Ishikawa (cell line): ENCODE results near the gene PTPRN2.

ENCODE experiments used
- CEBPB ChIP-seq: IDR thresholded peaks from 2 replicates; pipeline ENCODE4 v1.6.1; 2012
- CREB1 ChIP-seq: IDR thresholded peaks from 2 replicates; pipeline ENCODE4 v1.6.1; 2012; ENCODE audit warnings: low read depth
- EGR1 ChIP-seq: IDR thresholded peaks from 2 replicates; pipeline ENCODE4 v1.6.1; 2012
- EP300 ChIP-seq: IDR thresholded peaks from 2 replicates; pipeline ENCODE4 v1.6.1; 2012; ENCODE audit warnings: borderline replicate concordance
- FOXM1 ChIP-seq: IDR thresholded peaks from 2 replicates; pipeline ENCODE4 v1.6.1; 2012; ENCODE audit warnings: low read depth, borderline replicate concordance
- NFIC ChIP-seq: IDR thresholded peaks from 2 replicates; pipeline ENCODE4 v1.6.1; 2012
- RAD21 ChIP-seq: IDR thresholded peaks from 2 replicates; pipeline ENCODE4 v1.6.1; 2012; ENCODE audit warnings: low read depth
- TAF1 ChIP-seq: IDR thresholded peaks from 2 replicates; pipeline ENCODE4 v1.6.1; 2012; ENCODE audit warnings: low read depth, mild to moderate bottlenecking
- TCF12 ChIP-seq: IDR thresholded peaks from 2 replicates; pipeline ENCODE4 v1.6.1; 2012; ENCODE audit warnings: low read depth
- TEAD4 ChIP-seq: IDR thresholded peaks from 2 replicates; pipeline ENCODE4 v1.6.1; 2012
- YY1 ChIP-seq: IDR thresholded peaks from 2 replicates; pipeline ENCODE4 v1.6.1; 2012; ENCODE audit warnings: low read depth
- ZBTB7A ChIP-seq: IDR thresholded peaks from 2 replicates; pipeline ENCODE4 v1.6.1; 2012; ENCODE audit warnings: low read depth
- TF ChIP-seq, protein P1 (sequence below): IDR thresholded peaks from 2 replicates; pipeline ENCODE4 v1.6.1; 2012; ENCODE audit warnings: low read depth, mild to moderate bottlenecking
- TF ChIP-seq, protein P2 (sequence below): IDR thresholded peaks from 2 replicates; pipeline ENCODE4 v1.6.1; 2012
- TF ChIP-seq, protein P3 (sequence below): IDR thresholded peaks from 2 replicates; pipeline ENCODE4 v1.6.1; 2012

PTPRN2 gene

DNA sequence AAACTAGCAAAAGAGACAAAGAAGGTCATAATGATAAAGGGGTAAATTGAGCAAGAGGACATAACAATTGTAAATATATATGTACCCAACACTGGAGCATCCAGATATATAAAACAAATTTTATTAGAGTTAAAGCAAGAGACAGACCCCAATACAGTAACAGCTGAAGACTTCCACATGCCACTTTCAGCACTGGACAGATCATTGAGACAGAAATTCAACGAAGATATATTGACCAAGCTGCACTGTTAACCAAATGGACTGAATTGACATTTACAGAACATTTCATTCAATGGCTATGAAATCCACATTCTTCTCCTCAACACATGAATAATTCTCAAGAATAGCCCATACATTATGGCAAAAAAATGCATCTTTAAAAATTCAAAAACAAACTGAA is 378.2 kb downstream of the PTPRN2 start:
- TF ChIP-seq, protein P1, sequence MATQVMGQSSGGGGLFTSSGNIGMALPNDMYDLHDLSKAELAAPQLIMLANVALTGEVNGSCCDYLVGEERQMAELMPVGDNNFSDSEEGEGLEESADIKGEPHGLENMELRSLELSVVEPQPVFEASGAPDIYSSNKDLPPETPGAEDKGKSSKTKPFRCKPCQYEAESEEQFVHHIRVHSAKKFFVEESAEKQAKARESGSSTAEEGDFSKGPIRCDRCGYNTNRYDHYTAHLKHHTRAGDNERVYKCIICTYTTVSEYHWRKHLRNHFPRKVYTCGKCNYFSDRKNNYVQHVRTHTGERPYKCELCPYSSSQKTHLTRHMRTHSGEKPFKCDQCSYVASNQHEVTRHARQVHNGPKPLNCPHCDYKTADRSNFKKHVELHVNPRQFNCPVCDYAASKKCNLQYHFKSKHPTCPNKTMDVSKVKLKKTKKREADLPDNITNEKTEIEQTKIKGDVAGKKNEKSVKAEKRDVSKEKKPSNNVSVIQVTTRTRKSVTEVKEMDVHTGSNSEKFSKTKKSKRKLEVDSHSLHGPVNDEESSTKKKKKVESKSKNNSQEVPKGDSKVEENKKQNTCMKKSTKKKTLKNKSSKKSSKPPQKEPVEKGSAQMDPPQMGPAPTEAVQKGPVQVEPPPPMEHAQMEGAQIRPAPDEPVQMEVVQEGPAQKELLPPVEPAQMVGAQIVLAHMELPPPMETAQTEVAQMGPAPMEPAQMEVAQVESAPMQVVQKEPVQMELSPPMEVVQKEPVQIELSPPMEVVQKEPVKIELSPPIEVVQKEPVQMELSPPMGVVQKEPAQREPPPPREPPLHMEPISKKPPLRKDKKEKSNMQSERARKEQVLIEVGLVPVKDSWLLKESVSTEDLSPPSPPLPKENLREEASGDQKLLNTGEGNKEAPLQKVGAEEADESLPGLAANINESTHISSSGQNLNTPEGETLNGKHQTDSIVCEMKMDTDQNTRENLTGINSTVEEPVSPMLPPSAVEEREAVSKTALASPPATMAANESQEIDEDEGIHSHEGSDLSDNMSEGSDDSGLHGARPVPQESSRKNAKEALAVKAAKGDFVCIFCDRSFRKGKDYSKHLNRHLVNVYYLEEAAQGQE = peak; percentile 56
- TF ChIP-seq EGR1 = no peak

DNA sequence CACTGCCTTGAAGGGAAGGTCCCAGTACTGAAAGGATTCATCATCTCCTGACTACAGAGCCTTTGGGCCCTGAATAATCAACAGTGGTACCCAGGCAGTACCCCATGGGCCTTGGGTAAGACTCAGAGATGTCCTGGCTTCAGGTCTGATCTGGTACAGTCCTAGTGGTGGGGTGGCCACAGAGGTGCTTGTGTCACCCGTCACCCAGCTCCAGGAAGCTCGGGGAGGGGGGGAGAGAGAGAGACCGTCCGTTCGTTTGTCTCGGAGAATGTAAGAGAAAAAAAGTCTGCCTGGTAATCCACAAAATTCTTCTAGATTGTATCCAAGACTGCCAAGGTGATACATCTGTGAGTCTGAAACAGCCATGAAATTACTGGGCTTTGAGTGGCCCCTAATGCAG is 381.3 kb downstream of the PTPRN2 start:
- TF ChIP-seq, protein P1 = no peak
- TF ChIP-seq NFIC = no peak
- no peak for TF ChIP-seq ZBTB7A
- TF ChIP-seq CREB1 = no peak
- TF ChIP-seq, protein P2, sequence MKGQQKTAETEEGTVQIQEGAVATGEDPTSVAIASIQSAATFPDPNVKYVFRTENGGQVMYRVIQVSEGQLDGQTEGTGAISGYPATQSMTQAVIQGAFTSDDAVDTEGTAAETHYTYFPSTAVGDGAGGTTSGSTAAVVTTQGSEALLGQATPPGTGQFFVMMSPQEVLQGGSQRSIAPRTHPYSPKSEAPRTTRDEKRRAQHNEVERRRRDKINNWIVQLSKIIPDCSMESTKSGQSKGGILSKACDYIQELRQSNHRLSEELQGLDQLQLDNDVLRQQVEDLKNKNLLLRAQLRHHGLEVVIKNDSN = no peak
- no peak for TF ChIP-seq YY1
- TF ChIP-seq TAF1 = no peak
- no peak for TF ChIP-seq TEAD4
- no peak for TF ChIP-seq EGR1
- TF ChIP-seq RAD21 = no peak
- TF ChIP-seq EP300 = no peak
- no peak for TF ChIP-seq CEBPB
- no peak for TF ChIP-seq TCF12
- TF ChIP-seq FOXM1 = no peak
- TF ChIP-seq, protein P3, sequence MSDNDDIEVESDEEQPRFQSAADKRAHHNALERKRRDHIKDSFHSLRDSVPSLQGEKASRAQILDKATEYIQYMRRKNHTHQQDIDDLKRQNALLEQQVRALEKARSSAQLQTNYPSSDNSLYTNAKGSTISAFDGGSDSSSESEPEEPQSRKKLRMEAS = no peak

DNA sequence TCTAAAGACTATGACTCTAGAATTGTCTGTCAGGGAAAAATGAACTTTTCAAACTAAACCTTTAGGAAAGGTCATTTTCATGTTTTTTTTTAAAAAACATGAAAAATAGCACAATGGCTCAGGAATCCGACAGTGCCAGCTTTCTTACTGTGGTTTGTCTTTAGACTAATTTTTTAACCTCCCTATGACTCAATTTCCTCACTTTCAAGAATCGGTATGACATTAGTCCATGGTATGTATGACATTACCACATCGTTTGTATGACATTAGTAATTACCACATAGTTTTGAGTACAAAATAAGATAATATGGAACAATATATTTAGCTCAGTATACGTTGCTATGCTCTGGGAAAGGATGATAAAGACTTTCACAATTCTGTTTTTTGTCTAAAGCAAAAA is 383.2 kb downstream of the PTPRN2 start:
- TF ChIP-seq TCF12 (no peak), TEAD4 (no peak)

DNA sequence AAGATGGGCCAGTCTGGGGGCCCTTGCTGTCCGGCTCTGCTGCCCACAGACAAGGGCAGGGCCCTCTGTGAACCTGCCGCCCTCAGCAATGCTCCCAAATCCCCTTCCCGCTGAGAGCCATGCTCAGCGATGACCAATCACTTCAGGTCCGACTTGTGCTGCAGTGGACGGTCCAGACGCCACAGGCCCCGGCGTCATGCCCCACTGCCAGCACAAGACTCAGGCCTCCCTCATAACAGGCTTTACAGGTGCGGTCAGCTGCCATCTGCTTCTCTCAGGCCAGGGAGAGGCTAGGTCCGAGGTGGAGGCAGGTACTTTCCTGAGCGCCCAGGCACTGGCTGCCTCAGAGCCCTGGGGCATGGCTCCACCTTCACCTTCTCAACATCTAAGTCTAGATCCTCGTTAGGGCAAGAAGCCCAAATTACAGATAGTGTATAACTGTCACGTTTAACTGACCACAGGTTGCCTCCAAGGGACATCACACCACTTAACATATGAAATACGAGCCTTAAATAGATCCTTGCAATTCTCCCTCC is 393.2 kb downstream of the PTPRN2 start:
- TF ChIP-seq CREB1 = no peak
- TF ChIP-seq FOXM1 = no peak
- TF ChIP-seq, protein P2 = no peak
- TF ChIP-seq, protein P1 = no peak
- TF ChIP-seq TCF12 = no peak
- TF ChIP-seq TEAD4 = no peak
- TF ChIP-seq EGR1 = no peak
- TF ChIP-seq RAD21 = no peak
- no peak for TF ChIP-seq ZBTB7A
- no peak for TF ChIP-seq CEBPB
- no peak for TF ChIP-seq EP300

DNA sequence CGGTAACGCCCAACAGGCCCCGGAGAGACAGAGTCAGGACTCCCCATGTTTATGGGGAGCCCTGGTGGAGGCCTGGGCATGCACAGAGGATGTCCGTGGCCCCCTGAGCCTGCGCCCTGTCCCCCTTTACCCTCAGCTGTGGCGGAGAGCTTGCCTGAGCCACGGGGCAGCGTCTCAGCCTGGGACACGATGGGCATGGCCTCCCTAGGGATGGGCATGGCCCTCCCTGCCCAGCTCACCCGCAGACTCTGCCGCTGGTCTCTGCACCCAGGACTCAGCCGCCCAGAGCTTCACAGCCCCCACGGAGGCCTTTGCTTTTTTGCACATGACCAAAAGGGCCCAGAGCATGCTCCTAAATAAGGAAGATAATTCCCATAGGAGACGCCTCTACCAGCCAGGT is 394.2 kb downstream of the PTPRN2 start:
- TF ChIP-seq YY1 (no peak), EP300 (no peak)
- TF ChIP-seq, protein P3 = no peak

DNA sequence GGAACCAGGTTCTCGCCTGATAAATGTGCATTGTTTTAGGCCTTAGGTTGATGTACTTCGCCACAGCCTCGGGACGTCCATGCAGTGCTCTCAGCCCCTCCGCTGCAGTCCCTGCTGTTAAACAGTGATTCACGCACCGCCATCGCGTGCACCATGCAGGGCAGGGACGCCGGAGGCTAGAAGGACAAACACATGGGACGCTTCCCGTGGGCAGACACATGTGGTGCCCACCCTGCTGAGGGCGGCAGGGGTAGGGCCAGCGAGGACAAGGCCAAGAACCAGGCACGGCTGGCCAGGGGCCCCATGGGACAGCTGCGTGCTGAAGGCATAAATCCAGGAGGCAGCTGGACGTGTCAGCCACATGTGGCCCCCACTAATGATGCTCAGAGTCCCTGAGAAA is 394.7 kb downstream of the PTPRN2 start:
- TF ChIP-seq EGR1 = no peak
- no peak for TF ChIP-seq ZBTB7A
- TF ChIP-seq, protein P3 = no peak
